Neural cell (in vitro differentiated cells): ENCODE results near the gene EBF3.

Experiments used
- EP300 ChIP-seq: fragments of 450-650 bp; conservative IDR thresholded peaks from 2 replicates; pipeline ENCODE4 v1.6.1; 2014; ENCODE audit warnings: antibody characterized with exemption, mild to moderate bottlenecking, moderate library complexity; ENCODE audit not compliant: poor library complexity, severe bottlenecking
- EZH2 ChIP-seq: fragments of 200-600, 300-800 bp; shearing (Covaris generic), sonication (generic); IDR thresholded peaks from 2 replicates; pipeline ENCODE4 v1.6.1; 2014; ENCODE audit warnings: antibody characterized with exemption, low read length, borderline replicate concordance, mild to moderate bottlenecking; ENCODE audit not compliant: insufficient read depth, poor library complexity, severe bottlenecking
- MXI1 ChIP-seq: fragments of 450-650 bp; conservative IDR thresholded peaks from 2 replicates; pipeline ENCODE4 v1.6.1; 2014; ENCODE audit warnings: antibody characterized with exemption, mild to moderate bottlenecking; ENCODE audit not compliant: poor library complexity, severe bottlenecking
- POLR2AphosphoS5 ChIP-seq: IDR thresholded peaks from 2 replicates; pipeline ENCODE4 v1.6.1; 2012
- REST ChIP-seq: IDR thresholded peaks from 2 replicates; pipeline ENCODE4 v1.6.1; 2012; ENCODE audit warnings: borderline replicate concordance
- SMC3 ChIP-seq: fragments of 450-650 bp; conservative IDR thresholded peaks from 2 replicates; pipeline ENCODE4 v1.6.1; 2014; ENCODE audit warnings: antibody characterized with exemption, mild to moderate bottlenecking, moderate library complexity; ENCODE audit not compliant: poor library complexity
- TAF1 ChIP-seq: IDR thresholded peaks from 2 replicates; pipeline ENCODE4 v1.6.1; 2012; ENCODE audit warnings: low read depth
- TF ChIP-seq, protein P1 (sequence below): fragments of 450-650 bp; IDR thresholded peaks from 2 replicates; pipeline ENCODE4 v1.5.1; 2014; ENCODE audit warnings: antibody characterized with exemption, mild to moderate bottlenecking, moderate library complexity; ENCODE audit not compliant: poor library complexity, severe bottlenecking

GRCh38 chr10:129811208-129811607 lies 152.9 kb downstream of the EBF3 start:
- TF ChIP-seq REST (no peak), EZH2 (no peak), EP300 (no peak), POLR2AphosphoS5 (no peak), SMC3 (no peak), TAF1 (no peak), MXI1 (no peak)
- TF ChIP-seq, protein P1, sequence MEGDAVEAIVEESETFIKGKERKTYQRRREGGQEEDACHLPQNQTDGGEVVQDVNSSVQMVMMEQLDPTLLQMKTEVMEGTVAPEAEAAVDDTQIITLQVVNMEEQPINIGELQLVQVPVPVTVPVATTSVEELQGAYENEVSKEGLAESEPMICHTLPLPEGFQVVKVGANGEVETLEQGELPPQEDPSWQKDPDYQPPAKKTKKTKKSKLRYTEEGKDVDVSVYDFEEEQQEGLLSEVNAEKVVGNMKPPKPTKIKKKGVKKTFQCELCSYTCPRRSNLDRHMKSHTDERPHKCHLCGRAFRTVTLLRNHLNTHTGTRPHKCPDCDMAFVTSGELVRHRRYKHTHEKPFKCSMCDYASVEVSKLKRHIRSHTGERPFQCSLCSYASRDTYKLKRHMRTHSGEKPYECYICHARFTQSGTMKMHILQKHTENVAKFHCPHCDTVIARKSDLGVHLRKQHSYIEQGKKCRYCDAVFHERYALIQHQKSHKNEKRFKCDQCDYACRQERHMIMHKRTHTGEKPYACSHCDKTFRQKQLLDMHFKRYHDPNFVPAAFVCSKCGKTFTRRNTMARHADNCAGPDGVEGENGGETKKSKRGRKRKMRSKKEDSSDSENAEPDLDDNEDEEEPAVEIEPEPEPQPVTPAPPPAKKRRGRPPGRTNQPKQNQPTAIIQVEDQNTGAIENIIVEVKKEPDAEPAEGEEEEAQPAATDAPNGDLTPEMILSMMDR: no peak
